Activated CD8-positive, alpha-beta memory T cell treated with anti-CD3 and anti-CD28 coated beads, Interleukin-2, amount 50 U/mL, for 24 hours (primary cell): ENCODE results near the gene CCNT2.
A peak's percentile ranks its signal among the peaks of the same experiment; 100 is the strongest.
"Not testable (repeated sequence)": the region's sequence is repeated elsewhere in the genome, so short reads cannot be mapped to it uniquely, and the experiment has no call there.

ENCODE experiments used
- DNase-seq: peaks from one replicate; pipeline ENCODE4 v3.0.0-alpha.2; 2020; ENCODE audit errors: extremely low read depth

CCNT2 gene

DNA sequence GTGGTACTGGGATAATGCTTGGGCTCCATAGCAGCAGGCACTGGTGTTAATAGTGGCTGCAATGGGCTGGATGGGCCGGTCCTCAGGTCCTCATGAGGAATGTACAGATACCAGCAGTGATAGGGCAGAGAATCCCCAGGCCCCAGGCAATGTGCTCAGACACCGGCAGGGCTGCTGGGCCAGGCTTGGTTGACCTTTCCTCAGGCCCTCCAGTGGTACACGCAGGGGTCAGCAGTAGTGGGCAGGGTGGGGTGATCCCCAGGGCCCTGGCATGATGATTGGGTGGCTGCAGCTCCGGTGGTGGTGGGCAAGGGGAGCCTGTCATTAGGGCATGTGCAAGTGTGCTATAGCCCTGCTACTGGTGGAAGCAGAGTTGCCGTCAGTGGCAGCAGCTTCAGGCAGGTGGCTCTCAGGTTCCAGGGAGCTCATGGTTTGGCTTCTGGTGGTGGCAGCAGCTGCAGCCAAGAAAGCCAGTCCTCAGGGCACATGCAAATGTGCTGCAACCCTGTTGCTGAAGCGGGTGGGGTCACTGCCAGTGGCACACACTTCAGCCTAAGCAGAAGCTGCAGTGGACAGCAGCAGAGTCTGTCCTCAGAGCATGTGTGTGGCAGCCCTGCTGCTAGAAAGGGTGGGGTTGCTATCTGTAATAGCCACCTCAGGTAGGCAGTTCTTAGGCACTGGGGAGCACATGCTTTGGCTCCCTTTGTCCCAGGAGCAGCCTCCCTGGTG lies 56.8 kb downstream of the CCNT2 start:
- DNase-seq, result no peak

DNA sequence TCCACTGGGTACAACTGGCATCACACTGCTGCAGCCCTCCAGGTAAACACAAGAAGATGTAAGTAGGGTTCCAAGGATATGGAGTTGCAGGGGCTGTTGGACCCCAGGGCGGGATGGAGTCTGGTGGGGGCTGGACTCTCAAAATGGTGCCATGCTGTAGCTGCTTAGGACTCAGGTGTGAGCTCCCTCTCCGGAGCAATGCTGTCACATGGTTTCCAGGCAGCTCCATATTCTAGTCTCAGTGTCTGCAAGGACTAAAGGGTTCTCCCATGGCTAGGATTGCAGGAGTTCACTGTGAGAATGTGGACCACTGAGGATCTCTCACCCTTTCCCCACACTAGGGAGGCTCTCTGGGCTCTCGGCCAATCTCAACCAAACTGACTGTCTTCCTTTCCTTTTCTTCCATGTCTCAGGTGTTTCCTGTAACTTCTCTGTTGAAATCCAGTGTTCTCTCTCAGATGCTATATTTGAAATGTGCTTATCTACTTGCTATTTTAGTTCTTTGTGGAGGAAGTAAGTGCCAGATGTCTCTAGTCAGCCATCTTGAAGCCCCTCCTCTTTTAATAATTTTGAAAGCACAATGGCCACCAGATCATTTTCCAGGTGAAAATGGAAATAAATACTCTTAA lies 57.6 kb downstream of the CCNT2 start:
- no peak for DNase-seq

DNA sequence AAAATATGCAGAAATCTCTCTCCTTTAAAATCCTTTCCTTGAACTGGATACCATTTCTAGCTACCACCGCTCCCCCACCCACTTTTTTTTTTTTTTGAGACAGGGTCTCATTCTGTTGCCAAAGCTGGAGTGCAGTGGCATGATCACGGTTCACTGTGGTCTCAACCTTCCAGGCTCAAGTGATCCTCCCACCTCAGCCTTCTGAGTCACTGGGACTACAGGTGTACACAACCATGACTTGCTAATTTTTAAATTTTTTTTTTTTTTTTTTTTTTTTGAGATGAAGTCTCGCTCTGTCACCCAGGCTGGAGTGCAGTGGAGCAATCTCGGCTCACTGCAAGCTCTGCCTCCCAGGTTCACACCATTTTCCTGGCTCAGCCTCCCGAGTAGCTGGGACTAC lies 58.5 kb downstream of the CCNT2 start:
- DNase-seq, result not testable (repeated sequence)

DNA sequence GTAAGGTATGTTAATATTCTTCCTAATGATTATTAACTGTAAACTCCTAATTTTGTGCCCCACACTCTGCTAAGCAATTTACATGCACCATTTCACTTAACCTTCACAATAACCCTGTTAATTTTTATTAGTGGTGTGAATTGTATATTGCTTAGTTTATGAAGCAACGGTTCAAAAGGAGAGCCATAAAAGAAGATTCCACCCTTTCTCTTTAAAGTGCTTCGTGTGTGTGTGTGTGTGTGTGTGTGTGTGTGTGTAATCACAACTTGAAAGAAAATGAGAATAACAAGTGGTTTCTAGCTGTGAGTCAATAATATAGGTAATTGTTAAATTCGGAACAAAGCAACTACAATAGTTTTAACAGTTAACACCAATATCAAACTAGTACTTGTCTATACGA lies 60.6 kb downstream of the CCNT2 start:
- no peak for DNase-seq

DNA sequence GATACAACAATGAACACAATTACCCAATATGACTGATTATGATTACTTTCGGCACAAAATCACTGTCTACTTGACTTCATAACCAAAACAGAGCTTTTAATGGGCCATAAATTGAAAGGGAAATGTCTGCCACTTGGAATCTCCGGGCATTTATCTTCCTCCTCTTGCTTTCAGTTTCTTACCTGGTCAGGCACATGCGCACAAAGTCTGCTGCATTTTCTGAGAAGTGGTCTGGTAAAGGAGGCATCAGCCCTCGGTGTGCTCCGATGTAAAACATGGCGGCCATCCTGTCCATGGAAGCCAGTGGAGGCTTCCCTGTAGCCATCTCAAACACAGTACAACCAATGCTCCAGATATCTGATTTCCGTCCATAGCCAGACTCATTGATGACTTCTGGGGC lies 62.0 kb downstream of the CCNT2 start:
- no peak for DNase-seq

DNA sequence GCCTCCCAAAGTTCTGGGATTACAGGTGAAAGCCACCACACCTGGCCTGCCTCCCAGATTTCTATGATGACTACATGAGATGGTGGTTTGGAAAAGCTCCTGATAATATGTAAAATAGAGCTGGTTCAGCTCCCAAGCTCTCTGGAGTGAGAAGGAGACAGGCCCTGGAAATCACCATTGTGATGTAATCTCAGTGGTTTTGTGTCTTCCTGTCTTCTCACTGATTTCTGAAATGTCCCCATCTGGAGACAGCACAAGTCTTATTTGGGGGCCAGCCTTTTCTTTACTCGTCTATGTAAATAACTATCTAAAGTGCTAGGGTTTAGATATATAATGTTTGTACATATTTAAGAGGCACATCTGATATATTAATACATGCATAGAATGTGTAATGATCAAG lies 64.0 kb downstream of the CCNT2 start:
- DNase-seq, result no peak

DNA sequence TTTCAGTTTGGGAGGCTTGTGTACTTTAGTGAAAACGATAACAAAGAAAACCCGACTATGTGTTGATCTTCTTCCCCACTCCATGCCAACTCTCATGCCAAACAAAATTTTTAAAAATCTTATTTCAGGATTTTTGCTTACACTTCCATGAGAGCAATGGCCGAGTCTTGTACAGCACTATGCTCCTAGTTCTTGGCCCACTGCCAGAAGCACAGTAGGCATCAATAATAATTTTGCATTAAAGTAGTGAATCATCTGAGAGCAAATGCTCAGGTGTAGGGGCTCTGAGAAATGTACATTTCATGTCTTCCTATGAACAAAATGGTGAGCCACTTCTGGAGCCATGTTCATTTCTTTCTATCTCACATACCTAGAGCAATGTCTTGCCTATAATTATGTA lies 66.4 kb downstream of the CCNT2 start:
- no peak for DNase-seq

DNA sequence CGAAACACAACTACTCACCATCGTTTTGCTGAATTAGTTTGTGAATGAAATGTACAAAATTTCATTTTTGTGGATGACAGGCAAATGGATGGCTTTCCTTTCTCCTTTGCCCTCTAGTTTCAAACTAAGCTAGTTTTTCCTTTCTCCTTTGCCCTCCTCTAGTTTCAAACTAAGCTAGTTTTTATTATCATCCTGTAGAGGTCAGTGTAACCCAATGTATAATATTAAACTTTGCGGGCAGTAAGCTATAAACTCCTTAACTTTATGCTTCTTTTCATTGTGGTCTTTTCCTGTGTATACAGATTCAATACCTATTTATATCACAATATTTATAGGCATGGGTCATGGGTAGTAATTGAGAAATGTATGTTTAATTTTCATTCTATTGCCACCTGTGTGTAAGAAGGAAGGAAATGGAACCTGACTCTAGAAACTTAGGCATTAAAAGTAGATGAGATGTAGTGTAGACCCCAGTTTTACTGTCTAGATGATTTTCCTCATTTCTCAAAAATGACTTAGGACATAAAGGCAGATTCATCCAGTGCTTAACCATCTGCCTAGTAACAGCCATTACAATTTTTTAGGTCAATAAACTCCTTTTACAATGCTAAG lies 70.5 kb downstream of the CCNT2 start:
- DNase-seq, result no peak

DNA sequence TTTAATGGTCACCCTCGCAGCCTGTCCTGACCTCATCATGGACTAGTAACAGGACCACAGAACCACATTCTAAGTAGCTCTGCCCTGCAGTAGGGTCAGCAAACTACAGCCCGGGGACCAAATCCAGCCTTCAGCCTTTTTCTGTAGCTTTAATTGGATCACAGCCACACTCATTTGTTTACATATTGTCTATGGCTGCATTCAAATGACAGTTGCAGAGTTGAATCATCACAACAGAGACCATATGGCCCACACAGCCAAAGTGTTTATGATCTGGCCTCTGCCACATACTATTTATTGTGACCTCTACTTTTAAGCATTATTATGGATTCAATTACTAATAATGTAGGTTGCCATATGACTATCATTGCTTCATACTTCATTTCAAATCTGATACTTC lies 80.9 kb downstream of the CCNT2 start:
- DNase-seq, result no peak

DNA sequence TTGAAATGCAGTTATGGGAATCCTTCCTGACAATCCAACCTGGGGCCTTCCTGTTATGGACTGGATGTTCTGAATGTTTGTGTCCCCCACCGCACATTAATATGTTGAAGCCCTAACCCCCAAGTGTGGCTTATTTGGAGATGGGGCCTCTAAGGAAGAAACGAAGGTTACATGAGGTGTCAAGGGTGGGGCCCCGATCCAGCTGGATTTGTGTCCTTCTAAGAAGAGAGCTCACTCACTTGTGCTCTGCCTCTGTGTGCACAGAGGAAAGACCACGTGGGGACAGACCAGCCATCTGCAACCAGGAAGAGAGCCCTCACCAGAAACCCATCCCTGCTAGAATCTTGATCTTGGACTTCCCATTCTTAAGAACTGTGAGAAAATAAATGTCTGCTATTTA lies 84.2 kb downstream of the CCNT2 start:
- no peak for DNase-seq

DNA sequence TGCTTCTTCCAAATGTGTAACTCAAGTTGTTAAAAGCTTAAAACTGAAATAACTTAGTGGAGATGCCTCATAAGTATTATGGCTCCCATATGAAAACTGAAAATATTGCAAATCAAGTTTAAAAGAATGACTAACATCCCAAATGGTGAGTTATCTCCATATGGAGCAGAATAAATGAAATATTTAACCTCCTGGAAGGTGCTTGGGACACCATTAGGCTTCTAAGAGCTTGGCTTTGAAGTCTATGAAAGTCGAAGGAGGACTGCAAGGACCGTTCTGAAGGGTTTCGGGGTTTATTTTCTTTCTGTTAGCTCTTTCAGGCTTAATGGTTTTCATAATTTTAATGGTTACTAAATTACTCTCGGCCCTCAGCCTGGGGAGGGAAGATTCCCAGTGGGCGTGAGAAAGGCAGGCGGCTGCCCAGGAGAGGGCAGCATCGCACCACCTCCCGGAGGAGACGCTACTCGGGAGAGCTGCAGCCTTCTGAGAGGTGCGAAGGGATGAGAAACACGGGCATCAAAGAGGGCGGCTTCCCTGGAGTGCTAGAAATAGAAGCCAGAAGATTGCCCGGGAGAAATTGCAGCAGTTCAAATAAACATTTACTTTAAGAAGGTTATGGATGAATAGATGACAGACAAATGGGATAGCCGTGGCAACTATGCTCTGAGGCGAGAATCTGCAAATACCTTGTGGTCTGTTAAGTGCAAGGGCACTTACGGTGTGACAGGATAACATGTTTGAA lies 85.6 kb downstream of the CCNT2 start:
- peak; percentile 18 for DNase-seq

DNA sequence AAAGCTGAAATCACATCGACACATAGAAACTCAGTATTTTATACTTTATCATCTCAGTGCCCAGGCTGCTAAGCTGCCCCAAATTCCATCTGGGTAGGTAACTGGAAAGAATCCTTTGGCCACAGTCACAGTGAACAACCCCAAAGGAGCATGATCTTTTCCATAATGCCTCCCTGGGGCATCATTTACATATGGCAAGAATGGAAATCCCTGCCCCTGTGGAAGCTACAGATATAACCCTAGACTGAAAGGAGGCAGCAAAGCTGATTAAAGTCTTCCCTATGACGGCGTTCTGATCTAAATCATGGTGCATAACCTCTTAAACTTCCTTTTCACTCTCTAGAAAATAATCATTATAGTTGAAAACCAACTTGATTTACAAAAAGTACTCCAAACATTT lies 87.1 kb downstream of the CCNT2 start:
- no peak for DNase-seq
